ENCODE results near the gene CCNI2.
"Not testable (repeated sequence)": the region's sequence is repeated elsewhere in the genome, so short reads cannot be mapped to it uniquely, and the experiment has no call there.

Gene CCNI2

GRCh38 chr5:132785365-132785764 is 38.1 kb downstream of the CCNI2 start:
- no peak for DNase-seq

- DNase-seq: no peak
Observed at GRCh38 chr5:132785864-132786263, 38.6 kb downstream of the CCNI2 start.

- DNase-seq: no peak
Observed at GRCh38 chr5:132787076-132787475, 39.9 kb downstream of the CCNI2 start.

- DNase-seq: no peak
Observed at GRCh38 chr5:132788508-132788907, 41.3 kb downstream of the CCNI2 start.

- DNase-seq: no peak
Observed at GRCh38 chr5:132788990-132789886, 42.0 kb downstream of the CCNI2 start.

GRCh38 chr5:132790201-132790865 is 43.1 kb downstream of the CCNI2 start:
- no peak for DNase-seq

GRCh38 chr5:132791026-132791425 is 43.8 kb downstream of the CCNI2 start:
- no peak for DNase-seq

DNA sequence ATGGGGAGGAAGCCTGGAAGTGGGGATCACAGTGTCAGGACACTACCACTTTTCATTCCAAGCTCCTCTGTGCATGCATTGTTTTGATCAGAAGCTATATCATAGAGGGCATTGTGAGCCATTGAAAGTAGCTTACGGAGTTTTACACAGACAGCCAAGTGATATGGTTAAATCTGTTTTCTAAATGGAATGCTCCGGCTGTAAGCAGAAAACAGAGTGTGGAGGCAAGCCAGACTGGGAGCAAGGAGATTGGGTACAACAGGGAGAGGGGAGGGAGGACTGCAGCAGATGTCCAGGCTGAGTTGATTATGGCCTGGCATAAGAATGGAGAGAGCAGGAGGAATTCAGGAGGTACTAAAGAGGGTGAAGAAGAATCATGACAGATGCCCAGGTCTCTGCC is 50.4 kb downstream of the CCNI2 start:
- no peak for DNase-seq

GRCh38 chr5:132799392-132799791 is 52.2 kb downstream of the CCNI2 start:
- no peak for DNase-seq

DNA sequence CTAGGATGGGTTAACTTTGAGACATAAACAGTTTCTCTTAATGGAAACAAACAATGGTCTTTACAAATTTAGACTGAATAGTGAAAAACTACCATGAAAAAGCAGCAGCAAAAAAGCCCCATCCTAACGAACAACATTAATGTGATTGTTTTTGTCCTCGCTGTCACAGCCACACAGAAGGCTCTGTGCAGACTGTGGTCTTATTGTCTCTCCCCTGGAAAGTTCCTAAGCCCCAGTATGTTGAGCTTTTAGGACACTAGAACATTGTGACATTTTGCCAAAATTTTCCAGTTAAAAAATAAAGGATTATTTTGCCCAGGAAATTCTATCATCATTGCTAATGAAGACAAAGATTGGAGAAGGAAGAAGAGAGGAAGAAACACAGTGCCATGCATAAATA is 53.3 kb downstream of the CCNI2 start:
- DNase-seq: no peak

- no peak for DNase-seq
Observed at GRCh38 chr5:132802044-132802684, 54.9 kb downstream of the CCNI2 start.

- not testable (repeated sequence) for DNase-seq
Observed at GRCh38 chr5:132802685-132803066, 55.5 kb downstream of the CCNI2 start.
